RWPE2 (cell line): Measurements from ENCODE around the gene NKAIN2.
"Not testable (repeated sequence)": the region's sequence is repeated elsewhere in the genome, so short reads cannot be mapped to it uniquely, and the experiment has no call there.

Source experiments
- ATAC-seq: fragments of 200-7000 bp; cut with Tn5 transposase; 3 replicates; pipeline ENCODE4 v1.9.1; 2021; ENCODE audit warnings: low read depth
- DNase-seq: peaks from one replicate; pipeline ENCODE4 v3.0.0-alpha.2; 2020; ENCODE audit warnings: low spot score
- H3K27ac ChIP-seq: fragments of 450-650 bp; 2 replicates; pipeline ENCODE4 v1.5.1; 2017; ENCODE audit warnings: mild to moderate bottlenecking; ENCODE audit not compliant: poor library complexity, severe bottlenecking
- H3K27me3 ChIP-seq: fragments of 250-450 bp; sonication (Bioruptor Pico); 2 replicates; pipeline ENCODE4 v1.5.1; 2021; ENCODE audit warnings: mild to moderate bottlenecking, moderate library complexity; ENCODE audit not compliant: insufficient read depth, poor library complexity, severe bottlenecking
- H3K36me3 ChIP-seq: fragments of 250-450 bp; sonication (Bioruptor Pico); 2 replicates; pipeline ENCODE4 v1.5.1; 2020; ENCODE audit warnings: low read depth, mild to moderate bottlenecking, moderate library complexity
- H3K4me1 ChIP-seq: fragments of 250-450 bp; sonication (Bioruptor Pico); 2 replicates; pipeline ENCODE4 v1.5.1; 2021; ENCODE audit warnings: mild to moderate bottlenecking, moderate library complexity; ENCODE audit not compliant: insufficient read depth, poor library complexity, severe bottlenecking
- H3K4me3 ChIP-seq: fragments of 250-450 bp; sonication (Bioruptor Pico); 2 replicates; pipeline ENCODE4 v1.5.1; 2021; ENCODE audit warnings: mild to moderate bottlenecking, moderate library complexity; ENCODE audit not compliant: severe bottlenecking
- H3K9me3 ChIP-seq: fragments of 250-450 bp; sonication (Bioruptor Pico); 2 replicates; pipeline ENCODE4 v1.5.1; 2021; ENCODE audit warnings: mild to moderate bottlenecking, moderate library complexity; ENCODE audit not compliant: severe bottlenecking
- TF ChIP-seq, protein P1 (sequence below): fragments of 450-650 bp; IDR thresholded peaks from one replicate; pipeline ENCODE4 v1.5.1; 2017; ENCODE audit warnings: mild to moderate bottlenecking, moderate library complexity; ENCODE audit not compliant: poor library complexity, severe bottlenecking

Gene NKAIN2

GRCh38 chr6:124008988-124009765, 205.5 kb downstream of the NKAIN2 start:
- no peak overlapping the region for H3K4me3 ChIP-seq
- no peak overlapping the region for H3K27ac ChIP-seq
- no peaks in the 10 kb centered on the region for H3K36me3 ChIP-seq
- H3K4me1 ChIP-seq = no peaks in the 10 kb centered on the region
- TF ChIP-seq, protein P1, sequence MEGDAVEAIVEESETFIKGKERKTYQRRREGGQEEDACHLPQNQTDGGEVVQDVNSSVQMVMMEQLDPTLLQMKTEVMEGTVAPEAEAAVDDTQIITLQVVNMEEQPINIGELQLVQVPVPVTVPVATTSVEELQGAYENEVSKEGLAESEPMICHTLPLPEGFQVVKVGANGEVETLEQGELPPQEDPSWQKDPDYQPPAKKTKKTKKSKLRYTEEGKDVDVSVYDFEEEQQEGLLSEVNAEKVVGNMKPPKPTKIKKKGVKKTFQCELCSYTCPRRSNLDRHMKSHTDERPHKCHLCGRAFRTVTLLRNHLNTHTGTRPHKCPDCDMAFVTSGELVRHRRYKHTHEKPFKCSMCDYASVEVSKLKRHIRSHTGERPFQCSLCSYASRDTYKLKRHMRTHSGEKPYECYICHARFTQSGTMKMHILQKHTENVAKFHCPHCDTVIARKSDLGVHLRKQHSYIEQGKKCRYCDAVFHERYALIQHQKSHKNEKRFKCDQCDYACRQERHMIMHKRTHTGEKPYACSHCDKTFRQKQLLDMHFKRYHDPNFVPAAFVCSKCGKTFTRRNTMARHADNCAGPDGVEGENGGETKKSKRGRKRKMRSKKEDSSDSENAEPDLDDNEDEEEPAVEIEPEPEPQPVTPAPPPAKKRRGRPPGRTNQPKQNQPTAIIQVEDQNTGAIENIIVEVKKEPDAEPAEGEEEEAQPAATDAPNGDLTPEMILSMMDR = no peak
- DNase-seq (no peak), ATAC-seq (no peak)
- H3K27me3 ChIP-seq = no peaks in the 10 kb centered on the region
- H3K9me3 ChIP-seq = no peaks in the 10 kb centered on the region

- DNase-seq (no peak), ATAC-seq (no peak)
- Histone ChIP-seq H3K4me1 (no peaks in the 10 kb centered on the region), H3K36me3 (no peaks in the 10 kb centered on the region), H3K27me3 (no peaks in the 10 kb centered on the region), H3K9me3 (no peaks in the 10 kb centered on the region), H3K27ac (no peak overlapping the region), H3K4me3 (no peak overlapping the region)
- TF ChIP-seq, protein P1 = no peak
Observed at GRCh38 chr6:124010574-124010973, 206.9 kb downstream of the NKAIN2 start.

GRCh38 chr6:124011180-124011579, 207.5 kb downstream of the NKAIN2 start:
- ATAC-seq = no peak
- TF ChIP-seq, protein P1 = no peak
- Histone ChIP-seq H3K27ac (no peak overlapping the region), H3K4me1 (no peaks in the 10 kb centered on the region), H3K36me3 (no peaks in the 10 kb centered on the region), H3K4me3 (no peak overlapping the region), H3K9me3 (no peaks in the 10 kb centered on the region), H3K27me3 (no peaks in the 10 kb centered on the region)
- DNase-seq = no peak

DNA sequence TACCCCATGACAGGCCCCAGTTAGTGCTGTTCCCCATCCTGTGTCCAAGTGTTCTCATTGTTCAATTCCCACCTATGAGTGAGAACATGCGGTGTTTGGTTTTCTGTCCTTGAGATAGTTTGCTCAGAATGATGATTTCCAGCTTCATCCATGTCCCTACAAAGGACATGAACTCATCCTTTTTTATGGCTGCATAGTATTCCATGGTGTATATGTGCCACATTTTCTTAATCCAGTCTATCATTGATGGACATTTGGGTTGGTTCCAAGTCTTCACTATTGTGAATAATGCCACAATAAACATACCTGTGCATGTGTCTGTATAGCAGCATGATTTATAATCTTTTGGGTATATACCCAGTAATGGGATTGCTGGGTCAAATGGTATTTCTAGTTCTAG, 218.4 kb downstream of the NKAIN2 start:
- not testable (repeated sequence) for H3K4me1 ChIP-seq, H3K4me3 ChIP-seq, ATAC-seq, H3K9me3 ChIP-seq, H3K36me3 ChIP-seq, H3K27me3 ChIP-seq, H3K27ac ChIP-seq, DNase-seq

- ATAC-seq (no peak), DNase-seq (no peak)
- no peaks in the 10 kb centered on the region for H3K36me3 ChIP-seq
- TF ChIP-seq, protein P1 = no peak
- no peaks in the 10 kb centered on the region for H3K27me3 ChIP-seq
- H3K27ac ChIP-seq = no peak overlapping the region
- H3K4me1 ChIP-seq = no peaks in the 10 kb centered on the region
- no peaks in the 10 kb centered on the region for H3K9me3 ChIP-seq
- no peak overlapping the region for H3K4me3 ChIP-seq
Observed at GRCh38 chr6:124022641-124023040, 219.0 kb downstream of the NKAIN2 start.
